HG03280 (cell line): ENCODE measurements around the gene BNC2.
"Not testable (repeated sequence)": the region's sequence is repeated elsewhere in the genome, so short reads cannot be mapped to it uniquely, and the experiment has no call there.

Source experiments
- ATAC-seq: cut with Tn5 transposase; IDR thresholded peaks from one replicate; pipeline ENCODE4 v1.9.1; 2021; ENCODE audit warnings: mild to moderate bottlenecking, moderate library complexity; ENCODE audit not compliant: unreplicated experiment

Gene BNC2, protein sequence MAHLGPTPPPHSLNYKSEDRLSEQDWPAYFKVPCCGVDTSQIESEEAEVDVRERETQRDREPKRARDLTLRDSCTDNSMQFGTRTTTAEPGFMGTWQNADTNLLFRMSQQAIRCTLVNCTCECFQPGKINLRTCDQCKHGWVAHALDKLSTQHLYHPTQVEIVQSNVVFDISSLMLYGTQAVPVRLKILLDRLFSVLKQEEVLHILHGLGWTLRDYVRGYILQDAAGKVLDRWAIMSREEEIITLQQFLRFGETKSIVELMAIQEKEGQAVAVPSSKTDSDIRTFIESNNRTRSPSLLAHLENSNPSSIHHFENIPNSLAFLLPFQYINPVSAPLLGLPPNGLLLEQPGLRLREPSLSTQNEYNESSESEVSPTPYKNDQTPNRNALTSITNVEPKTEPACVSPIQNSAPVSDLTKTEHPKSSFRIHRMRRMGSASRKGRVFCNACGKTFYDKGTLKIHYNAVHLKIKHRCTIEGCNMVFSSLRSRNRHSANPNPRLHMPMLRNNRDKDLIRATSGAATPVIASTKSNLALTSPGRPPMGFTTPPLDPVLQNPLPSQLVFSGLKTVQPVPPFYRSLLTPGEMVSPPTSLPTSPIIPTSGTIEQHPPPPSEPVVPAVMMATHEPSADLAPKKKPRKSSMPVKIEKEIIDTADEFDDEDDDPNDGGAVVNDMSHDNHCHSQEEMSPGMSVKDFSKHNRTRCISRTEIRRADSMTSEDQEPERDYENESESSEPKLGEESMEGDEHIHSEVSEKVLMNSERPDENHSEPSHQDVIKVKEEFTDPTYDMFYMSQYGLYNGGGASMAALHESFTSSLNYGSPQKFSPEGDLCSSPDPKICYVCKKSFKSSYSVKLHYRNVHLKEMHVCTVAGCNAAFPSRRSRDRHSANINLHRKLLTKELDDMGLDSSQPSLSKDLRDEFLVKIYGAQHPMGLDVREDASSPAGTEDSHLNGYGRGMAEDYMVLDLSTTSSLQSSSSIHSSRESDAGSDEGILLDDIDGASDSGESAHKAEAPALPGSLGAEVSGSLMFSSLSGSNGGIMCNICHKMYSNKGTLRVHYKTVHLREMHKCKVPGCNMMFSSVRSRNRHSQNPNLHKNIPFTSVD

DNA sequence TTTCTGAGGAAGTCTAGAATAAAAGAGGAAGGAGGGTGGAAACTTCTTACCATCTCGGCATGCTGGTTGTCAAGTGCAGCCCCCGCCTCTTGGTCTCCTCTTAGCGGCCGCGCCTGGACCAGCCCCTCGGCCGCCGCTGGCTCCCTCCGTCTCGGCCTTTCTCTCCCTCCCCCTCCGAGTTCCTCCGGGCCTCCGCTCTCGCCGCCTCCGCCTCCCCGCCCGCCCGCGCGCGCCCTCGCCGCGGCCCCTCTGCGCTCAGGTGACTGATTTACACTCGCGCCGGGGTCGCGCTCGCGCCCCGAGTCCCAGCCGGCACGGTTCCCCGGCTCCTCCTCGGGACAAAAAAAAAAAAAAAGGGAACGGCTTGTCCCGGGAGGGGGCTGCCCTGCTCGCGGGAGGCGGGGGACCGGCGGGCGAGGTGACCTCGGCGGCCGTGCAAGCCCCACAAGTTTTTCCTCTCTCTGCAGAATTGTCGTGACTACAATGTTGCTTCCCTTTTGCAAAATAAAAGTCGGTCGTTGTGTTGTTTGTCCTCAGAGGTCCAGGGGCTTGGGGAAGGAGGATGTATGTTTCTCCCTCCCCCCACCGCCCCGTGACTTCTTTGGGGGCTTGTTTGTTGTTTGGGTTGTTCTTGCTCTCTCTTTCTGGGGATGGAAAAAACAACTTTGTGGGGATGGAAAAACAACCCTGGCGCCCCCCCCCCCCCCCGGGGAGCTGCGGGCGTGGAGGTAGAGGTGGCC lies at the start of gene BNC2:
Gene BNC2, minus strand, starts transcription at position 75 of the 740 bp plus-strand sequence. Its CDS starts 22 bp downstream, at position 53.
- ATAC-seq, result no peak

GRCh38 chr9:16918920-16919319 lies 48.5 kb upstream of the BNC2 start:
- ATAC-seq, result no peak

GRCh38 chr9:16915126-16915831 lies 44.8 kb upstream of the BNC2 start:
- ATAC-seq, result no peak

- ATAC-seq, result no peak
These were observed 41.7 kb upstream of the BNC2 start for GRCh38 chr9:16912197-16912596.

GRCh38 chr9:16908206-16908605 lies 37.7 kb upstream of the BNC2 start:
- ATAC-seq, result not testable (repeated sequence)

GRCh38 chr9:16904655-16905054 lies 34.2 kb upstream of the BNC2 start:
- no peak for ATAC-seq

GRCh38 chr9:16901590-16901989 lies 31.1 kb upstream of the BNC2 start:
- no peak for ATAC-seq

DNA sequence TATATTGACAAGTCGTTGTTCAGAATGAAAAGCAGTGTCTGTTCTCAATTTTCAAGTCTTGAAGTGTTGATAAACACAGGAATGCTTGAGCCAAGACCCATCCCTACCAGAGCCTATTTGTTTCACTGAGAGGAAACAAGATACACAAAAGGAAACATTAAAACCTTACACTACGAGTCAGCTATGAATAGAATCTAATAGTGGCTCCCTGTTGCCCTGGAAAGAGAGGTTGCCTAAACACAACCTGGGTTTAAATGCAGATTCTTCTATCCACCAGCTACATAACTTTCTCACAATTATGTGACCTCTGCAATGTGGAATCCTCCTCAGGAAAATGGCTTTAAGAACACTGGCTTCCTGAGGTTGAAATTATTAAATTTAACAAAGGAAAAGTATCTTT lies 29.1 kb upstream of the BNC2 start:
- ATAC-seq, result no peak

- ATAC-seq, result no peak
These were observed 28.0 kb upstream of the BNC2 start for GRCh38 chr9:16898464-16898863.

DNA sequence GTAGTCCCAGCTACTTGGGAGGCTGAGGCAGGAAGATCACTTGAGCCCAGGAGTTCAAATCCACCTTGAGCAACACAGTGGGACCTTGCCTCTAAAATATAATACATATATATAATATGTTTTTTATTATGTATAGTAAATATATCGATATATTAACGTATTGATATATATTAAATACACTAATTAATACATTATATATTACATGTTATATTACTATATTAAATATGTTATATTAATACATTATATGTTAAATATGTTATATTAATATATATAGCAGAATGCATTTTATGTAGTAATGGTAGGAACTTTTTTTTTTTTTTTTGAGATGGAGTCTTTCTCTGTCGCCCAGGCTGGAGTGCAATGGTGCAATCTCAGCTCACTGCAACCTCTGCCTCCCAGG lies 18.1 kb upstream of the BNC2 start:
- ATAC-seq, result no peak

GRCh38 chr9:16885931-16886330 lies 15.5 kb upstream of the BNC2 start:
- ATAC-seq, result no peak

GRCh38 chr9:16884952-16885513 lies 14.6 kb upstream of the BNC2 start:
- no peak for ATAC-seq

DNA sequence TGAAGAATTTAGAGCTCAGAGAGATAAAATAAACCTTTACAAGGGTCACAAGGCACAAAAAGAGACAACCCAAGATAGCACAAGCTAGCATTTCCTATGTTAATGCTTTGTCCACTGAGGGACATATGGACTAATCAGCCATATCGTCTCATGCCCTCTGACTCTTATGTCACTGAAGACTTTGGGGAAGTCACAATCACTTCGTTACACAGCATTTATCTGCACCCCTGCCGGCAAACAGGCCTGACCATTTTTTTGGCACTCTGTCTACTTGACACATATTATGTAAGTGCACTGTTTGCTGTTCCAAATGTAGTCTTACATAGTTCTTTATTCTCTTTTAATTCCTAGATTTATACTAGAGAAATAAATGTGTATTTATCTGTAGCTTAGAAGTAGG lies 13.9 kb upstream of the BNC2 start:
- no peak for ATAC-seq

DNA sequence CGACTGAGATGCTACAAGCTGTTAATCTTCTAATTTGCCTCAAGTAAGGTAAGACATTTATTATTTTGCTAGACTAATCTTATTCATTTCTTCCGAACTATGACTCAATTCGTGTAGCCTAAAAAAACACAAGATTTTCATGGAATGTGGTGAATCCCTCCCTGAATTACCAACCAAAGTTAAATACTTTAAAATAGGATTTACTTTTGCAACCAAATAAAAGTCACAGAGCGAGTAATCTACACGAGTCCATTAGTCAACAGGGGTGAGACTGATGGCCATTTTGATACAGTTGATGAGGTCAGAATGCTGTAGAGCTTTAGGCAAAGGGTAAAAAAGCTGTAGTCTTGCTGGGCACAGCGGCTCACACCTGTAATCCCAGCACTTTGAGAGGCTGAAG lies 13.1 kb upstream of the BNC2 start:
- ATAC-seq, result no peak

DNA sequence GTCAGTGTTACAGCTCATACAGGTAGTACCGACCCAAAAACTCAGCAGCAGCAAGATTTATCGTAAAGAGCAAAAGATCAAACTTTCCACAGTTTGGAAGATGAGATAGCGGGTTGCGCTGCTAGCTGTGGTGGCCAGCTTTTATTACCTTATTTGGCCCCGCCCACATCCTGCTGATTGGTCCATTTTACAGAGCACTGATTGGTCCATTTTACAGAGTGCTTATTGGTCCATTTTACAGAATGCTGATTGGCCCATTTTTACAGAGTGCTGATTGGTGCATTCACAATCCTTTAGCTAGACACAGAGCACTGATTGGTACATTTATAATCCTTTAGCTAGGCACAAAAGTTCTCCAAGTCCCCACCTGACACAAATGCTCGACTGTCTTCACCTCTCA lies 12.0 kb upstream of the BNC2 start:
- not testable (repeated sequence) for ATAC-seq

- ATAC-seq, result no peak
These were observed 8.9 kb upstream of the BNC2 start for GRCh38 chr9:16879416-16879815.

DNA sequence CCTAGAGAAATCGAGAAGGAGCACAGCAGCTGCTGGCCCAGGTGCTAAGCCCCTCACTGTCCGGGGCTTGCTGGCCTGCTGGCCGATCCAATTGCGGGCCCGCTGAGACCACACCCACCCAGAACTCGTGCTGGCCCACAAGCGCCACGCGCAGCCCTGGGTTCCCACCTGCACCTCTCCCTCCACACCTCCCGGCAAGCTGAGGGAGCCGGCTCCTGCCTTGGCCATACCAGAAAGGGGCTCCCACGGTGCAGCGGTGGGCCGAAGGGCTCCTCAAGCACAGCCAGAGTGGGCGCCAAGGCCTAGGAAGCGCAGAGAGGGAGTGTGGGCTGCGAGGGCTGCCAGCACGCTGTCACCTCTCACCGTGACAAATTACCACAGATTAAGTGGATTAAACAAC lies 6.8 kb upstream of the BNC2 start:
- no peak for ATAC-seq

DNA sequence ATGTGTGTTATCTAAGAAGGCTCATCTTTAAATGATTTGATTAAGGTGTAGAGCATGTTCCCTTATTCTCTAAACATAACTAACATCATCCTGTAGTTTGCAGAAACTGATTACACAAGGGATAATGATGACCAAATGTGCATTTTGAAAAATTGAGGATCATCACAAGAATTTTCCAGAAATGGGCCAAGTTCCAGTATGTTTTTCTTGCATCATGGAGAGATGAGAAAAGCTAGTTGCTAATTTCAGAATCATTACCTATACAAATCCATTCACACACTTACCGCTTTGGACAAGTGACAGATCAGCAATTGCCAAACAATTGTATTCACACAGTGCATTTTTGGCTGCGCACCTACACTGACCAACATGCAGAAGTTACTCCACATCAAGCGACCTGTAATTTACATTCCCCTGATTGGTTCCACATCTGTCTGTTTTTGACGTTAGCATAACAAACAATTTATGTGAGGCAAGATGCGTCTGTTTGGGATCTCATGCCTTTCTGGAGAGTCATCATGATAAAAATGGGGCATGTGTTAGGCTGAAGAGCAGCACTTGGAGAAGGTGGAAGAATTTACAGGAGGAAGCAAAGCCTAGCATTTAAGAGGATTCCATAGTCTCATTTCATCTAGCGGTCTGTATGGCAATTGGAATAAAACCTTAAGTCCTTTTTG lies 2.8 kb upstream of the BNC2 start:
- ATAC-seq, result no peak
